ENCODE results near the gene SPRED2. TPM values are rescaled to one million over a fixed set of nuclear protein-coding genes. Genes with fewer than 3 reads are reported as not detected.

Gene SPRED2
- total and polyA plus RNA-seq, 4 donors = 6.7 to 7.5 (median 7.1) TPM

GRCh38 chr2:65334714-65335113 is 97.7 kb downstream of the SPRED2 start:
- no peak for DNase-seq (ENCODE audit: low spot score)
- Histone ChIP-seq H3K9me3 (ENCODE audit: control insufficient read depth in 4 of 4, low read length in 3 of 4) (no peaks in the 10 kb centered on the region), H3K4me1 (ENCODE audit: control insufficient read depth in 4 of 4, insufficient read depth in 4 of 4, low read length in 3 of 4) (peaks cover 0 to 1% (median 0%) of the 10 kb centered on the region in 4 donors), H3K9ac (ENCODE audit: low read depth in 1 of 2, low read length in 2 of 2) (no peak overlapping the region), H3K36me3 (ENCODE audit: control insufficient read depth in 4 of 4, insufficient read depth in 3 of 4, low read depth in 1 of 4, low read length in 3 of 4) (peaks cover 5 to 21% (median 13%) of the 10 kb centered on the region in 4 donors), H3K27ac (ENCODE audit: low read depth in 1 of 2, low read length in 2 of 2) (no peak overlapping the region), H3K4me3 (ENCODE audit: low read depth in 1 of 3, low read length in 3 of 3) (no peak overlapping the region), H3K27me3 (ENCODE audit: control insufficient read depth in 4 of 4, insufficient read depth in 4 of 4, low read length in 3 of 4) (no peaks in the 10 kb centered on the region)
- TF ChIP-seq YY1 (IDR thresholded peaks at IDR 0.05) = no peak
- no peak for TF ChIP-seq RAD21 (IDR thresholded peaks at IDR 0.05)
- TF ChIP-seq RXRA (IDR thresholded peaks at IDR 0.05) = no peak
- TF ChIP-seq, protein P1, sequence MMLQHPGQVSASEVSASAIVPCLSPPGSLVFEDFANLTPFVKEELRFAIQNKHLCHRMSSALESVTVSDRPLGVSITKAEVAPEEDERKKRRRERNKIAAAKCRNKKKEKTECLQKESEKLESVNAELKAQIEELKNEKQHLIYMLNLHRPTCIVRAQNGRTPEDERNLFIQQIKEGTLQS (IDR thresholded peaks at IDR 0.05) = no peak
- no peak for TF ChIP-seq EGR1 (IDR thresholded peaks at IDR 0.05; ENCODE audit: low read depth in 2 of 2)
- no peak for TF ChIP-seq CTCF (IDR thresholded peaks at IDR 0.05; ENCODE audit: low read depth, low read length, missing input control)
- TF ChIP-seq REST (IDR thresholded peaks at IDR 0.05) = no peak
- no peak for TF ChIP-seq SP1 (IDR thresholded peaks at IDR 0.05)
- no peak for TF ChIP-seq TAF1 (conservative IDR thresholded peaks at IDR 0.05)
- no peak for TF ChIP-seq NR2F2 (IDR thresholded peaks at IDR 0.05)
- no peak for TF ChIP-seq GABPA (IDR thresholded peaks at IDR 0.05 in 1 of 2, conservative IDR thresholded peaks at IDR 0.05 in 1 of 2)
- no peak for TF ChIP-seq FOXA1 (IDR thresholded peaks at IDR 0.05)
- TF ChIP-seq JUND (IDR thresholded peaks at IDR 0.05) = no peak
- 98% methylated on average over 4 of the region's 4 CpGs for WGBS

- Histone ChIP-seq H3K9ac (ENCODE audit: low read depth in 1 of 2, low read length in 2 of 2) (no peak overlapping the region), H3K36me3 (ENCODE audit: control insufficient read depth in 4 of 4, insufficient read depth in 3 of 4, low read depth in 1 of 4, low read length in 3 of 4) (peaks cover 5 to 33% (median 21%) of the 10 kb centered on the region in 4 donors), H3K27me3 (ENCODE audit: control insufficient read depth in 4 of 4, insufficient read depth in 4 of 4, low read length in 3 of 4) (no peaks in the 10 kb centered on the region), H3K4me3 (ENCODE audit: low read depth in 1 of 3, low read length in 3 of 3) (no peak overlapping the region), H3K9me3 (ENCODE audit: control insufficient read depth in 4 of 4, low read length in 3 of 4) (no peaks in the 10 kb centered on the region), H3K4me1 (ENCODE audit: control insufficient read depth in 4 of 4, insufficient read depth in 4 of 4, low read length in 3 of 4) (peaks cover 0 to 1% (median 0%) of the 10 kb centered on the region in 4 donors), H3K27ac (ENCODE audit: low read depth in 1 of 2, low read length in 2 of 2) (no peak overlapping the region)
- WGBS = 96% methylated on average over 7 of the region's 7 CpGs
- DNase-seq (ENCODE audit: low spot score) = no peak
- no peak for TF ChIP-seq JUND (IDR thresholded peaks at IDR 0.05)
- no peak for TF ChIP-seq HNF4G (IDR thresholded peaks at IDR 0.05)
- TF ChIP-seq EGR1 (IDR thresholded peaks at IDR 0.05; ENCODE audit: low read depth in 2 of 2) = no peak
- no peak for TF ChIP-seq FOXA2 (IDR thresholded peaks at IDR 0.05)
- TF ChIP-seq REST (IDR thresholded peaks at IDR 0.05) = no peak
- TF ChIP-seq MAX (IDR thresholded peaks at IDR 0.05) = no peak
- TF ChIP-seq NR2F2 (IDR thresholded peaks at IDR 0.05) = no peak
- no peak for TF ChIP-seq RXRA (IDR thresholded peaks at IDR 0.05)
- TF ChIP-seq FOXA1 (IDR thresholded peaks at IDR 0.05) = no peak
- TF ChIP-seq, protein P1 (IDR thresholded peaks at IDR 0.05) = no peak
- no peak for TF ChIP-seq RAD21 (IDR thresholded peaks at IDR 0.05)
Observed at GRCh38 chr2:65331336-65332025, 100.9 kb downstream of the SPRED2 start.
